Mucosa of rectum (tissue), 2 donors: ENCODE results near the gene PLCD4.

ENCODE experiments used
- H3K27ac ChIP-seq, 2 donors: one replicate each; pipeline ENCODE4 v1.7.0; 2013; ENCODE audit warnings: inconsistent platforms in 2 of 2, low read depth in 2 of 2, low read length in 2 of 2
- H3K27me3 ChIP-seq, 2 donors: one replicate each; pipeline ENCODE4 v1.7.0; 2013; ENCODE audit warnings: low read length in 2 of 2; ENCODE audit not compliant: control insufficient read depth in 2 of 2, insufficient read depth in 2 of 2
- H3K36me3 ChIP-seq, 2 donors: one replicate each; pipeline ENCODE4 v1.7.0; 2013; ENCODE audit warnings: low read length in 2 of 2; ENCODE audit not compliant: control insufficient read depth in 2 of 2, insufficient read depth in 2 of 2
- H3K4me1 ChIP-seq, 2 donors: one replicate each; pipeline ENCODE4 v1.7.0; 2013; ENCODE audit warnings: low read length in 2 of 2, mild to moderate bottlenecking in 1 of 2; ENCODE audit not compliant: control insufficient read depth in 2 of 2, insufficient read depth in 2 of 2
- H3K4me3 ChIP-seq, 2 donors: one replicate each; pipeline ENCODE4 v1.7.0; 2013; ENCODE audit warnings: low read length in 2 of 2
- H3K9ac ChIP-seq, 2 donors: one replicate each; pipeline ENCODE4 v1.7.0; 2013; ENCODE audit warnings: low read length in 2 of 2, low read depth in 1 of 2, mild to moderate bottlenecking in 1 of 2
- H3K9me3 ChIP-seq, 2 donors: one replicate each; pipeline ENCODE4 v1.7.0; 2013; ENCODE audit warnings: low read length in 2 of 2; ENCODE audit not compliant: control insufficient read depth in 2 of 2
- donor health status: healthy.
- donor health status: Normal muscosa, but diverticular disease.

Gene PLCD4

DNA sequence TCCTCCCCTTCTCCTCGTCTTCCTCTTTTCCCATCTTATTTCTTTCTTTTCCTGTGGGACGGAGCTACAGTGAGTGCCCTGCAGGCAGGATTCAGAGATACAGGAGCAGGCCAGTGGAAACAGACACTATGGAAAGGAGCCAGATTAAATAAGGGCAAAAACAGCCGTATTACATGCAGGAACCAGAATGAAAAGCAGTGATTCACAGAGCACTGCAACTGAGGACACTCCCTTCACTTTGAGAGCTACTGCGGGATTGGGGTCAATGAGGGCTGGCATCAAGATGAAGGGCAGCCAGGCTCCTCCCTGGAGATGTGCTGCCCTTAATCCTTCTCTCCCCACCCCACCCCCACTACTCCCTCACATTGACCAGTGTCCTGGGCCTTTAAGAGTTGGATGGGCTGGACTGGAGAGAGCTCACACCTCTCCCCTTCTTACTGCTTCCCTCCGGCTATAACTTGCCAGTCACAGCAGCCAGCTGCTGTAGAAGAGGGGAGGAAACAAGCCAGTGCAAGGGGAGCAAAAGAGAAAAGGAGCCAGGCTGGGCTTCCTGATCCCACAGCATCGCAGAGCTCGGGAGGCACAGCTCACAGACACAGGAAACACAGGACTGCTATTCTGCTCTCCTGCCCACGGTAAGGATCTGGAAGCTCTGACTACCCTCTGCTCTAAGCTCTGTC is at the start of gene PLCD4:
TSS of gene PLCD4 (plus strand) at position 464 of the 680 bp plus-strand sequence. CDS start 7,841 bp downstream, outside the sequence.
- no peak within 1 kb of the TSS for H3K27ac ChIP-seq
- H3K9ac ChIP-seq = no peak within 1 kb of the TSS
- no peaks in the 10 kb centered on the region for H3K36me3 ChIP-seq
- H3K9me3 ChIP-seq = no peaks in the 10 kb centered on the region
- H3K4me1 ChIP-seq = peaks cover 0 to 4% of the 10 kb centered on the region in 2 donors
- no peaks in the 10 kb centered on the region for H3K27me3 ChIP-seq
- peak within 1 kb of the TSS in 1 of 2 donors; percentile 29 for H3K4me3 ChIP-seq

DNA sequence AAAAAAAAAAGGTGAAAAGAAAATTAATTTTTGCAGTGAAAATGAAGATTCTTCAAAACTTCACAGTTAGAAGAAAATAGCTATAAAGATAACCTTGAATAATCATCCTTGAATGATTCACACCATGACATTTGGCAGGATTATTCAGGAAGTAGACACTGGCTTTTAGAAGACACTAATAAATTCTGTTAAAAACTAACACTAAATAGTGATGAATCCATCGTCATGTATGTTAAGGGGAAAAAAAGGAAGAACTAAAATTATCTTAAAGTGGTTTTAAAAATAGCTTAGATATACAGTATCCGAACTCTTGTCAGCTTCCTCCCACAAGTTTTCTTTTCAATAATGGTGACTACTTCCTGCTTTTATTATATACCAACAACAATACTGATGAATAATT is 49.8 kb upstream of the PLCD4 start:
- Histone ChIP-seq H3K4me3 (no peak overlapping the region), H3K9ac (no peak overlapping the region), H3K36me3 (peaks cover 30 to 39% of the 10 kb centered on the region in 2 donors), H3K27me3 (no peaks in the 10 kb centered on the region), H3K27ac (no peak overlapping the region), H3K4me1 (no peaks in the 10 kb centered on the region), H3K9me3 (no peaks in the 10 kb centered on the region)

DNA sequence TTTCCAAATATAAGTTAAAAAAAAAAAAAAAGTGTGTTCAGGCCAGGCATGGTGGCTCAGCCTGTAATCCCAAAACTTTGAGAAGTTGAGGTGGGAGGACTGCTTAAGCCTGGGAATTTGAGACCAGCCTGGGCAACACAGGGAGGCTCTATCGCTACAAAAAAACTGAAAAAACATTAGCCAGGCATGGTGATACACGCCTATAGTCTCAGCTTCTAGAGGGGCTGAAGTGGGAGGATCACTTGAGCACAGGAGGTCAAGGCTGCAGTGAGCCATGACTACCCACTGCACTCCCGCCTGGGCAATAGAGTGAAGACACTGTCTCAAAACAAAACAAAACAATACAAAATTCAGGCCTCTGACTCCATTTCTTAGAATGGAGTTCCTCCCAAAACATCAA is 48.7 kb upstream of the PLCD4 start:
- H3K27ac ChIP-seq = no peak overlapping the region

DNA sequence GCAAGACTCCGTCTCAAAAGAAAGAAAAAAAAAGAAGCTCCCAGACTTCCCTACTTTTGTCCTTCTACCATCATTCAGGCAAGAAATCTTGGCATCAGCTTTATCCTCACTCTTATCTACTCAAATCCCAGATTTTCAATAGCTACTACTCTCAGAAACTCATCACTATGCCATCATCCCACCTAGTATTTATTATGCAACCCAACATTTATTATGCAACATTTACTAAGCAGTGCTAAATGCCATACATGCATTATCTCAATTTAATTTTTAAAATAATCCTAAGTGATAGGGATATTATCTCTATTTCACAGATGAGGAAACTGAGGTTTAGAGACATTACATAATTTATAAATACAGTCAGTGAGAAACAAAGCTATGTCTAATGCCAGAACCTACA is 43.6 kb upstream of the PLCD4 start:
- Histone ChIP-seq H3K36me3 (peaks cover 4 to 24% of the 10 kb centered on the region in 2 donors), H3K27ac (no peak overlapping the region), H3K9ac (no peak overlapping the region), H3K4me1 (peaks cover 8 to 9% of the 10 kb centered on the region in 2 donors), H3K4me3 (no peak overlapping the region), H3K27me3 (no peaks in the 10 kb centered on the region), H3K9me3 (no peaks in the 10 kb centered on the region)

More for the DNA sequence above, 48.7 kb upstream of the PLCD4 start:
- no peaks in the 10 kb centered on the region for H3K9me3 ChIP-seq
- peaks cover 22 to 32% of the 10 kb centered on the region in 2 donors for H3K36me3 ChIP-seq
- no peak overlapping the region for H3K9ac ChIP-seq
- no peaks in the 10 kb centered on the region for H3K4me1 ChIP-seq
- H3K4me3 ChIP-seq = no peak overlapping the region
- H3K27me3 ChIP-seq = no peaks in the 10 kb centered on the region

DNA sequence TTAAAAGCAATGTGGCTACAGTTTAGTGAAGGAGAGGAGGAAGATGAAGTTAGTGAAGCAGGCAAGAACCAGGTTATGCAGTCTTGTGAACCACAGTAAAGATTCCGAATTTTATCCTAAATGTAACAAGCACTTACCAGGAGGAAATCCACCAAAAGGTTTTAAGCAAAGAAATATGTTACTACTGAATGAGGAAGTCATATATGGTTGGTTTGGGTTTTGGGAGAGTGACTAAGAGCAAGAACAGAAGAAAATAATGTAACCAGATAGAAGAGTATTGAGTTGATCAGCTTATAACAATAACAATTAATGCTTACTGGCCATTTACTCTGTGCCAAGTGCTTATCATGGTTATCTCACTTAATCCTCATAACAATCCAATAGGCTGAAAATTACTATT is 41.4 kb upstream of the PLCD4 start:
- H3K4me1 ChIP-seq = peaks cover 23 to 28% of the 10 kb centered on the region in 2 donors
- H3K36me3 ChIP-seq = peaks cover 3 to 9% of the 10 kb centered on the region in 2 donors
- no peaks in the 10 kb centered on the region for H3K27me3 ChIP-seq
- H3K9me3 ChIP-seq = no peaks in the 10 kb centered on the region
- no peak overlapping the region for H3K4me3 ChIP-seq
- H3K27ac ChIP-seq = no peak overlapping the region
- H3K9ac ChIP-seq = peak overlapping the region in 1 of 2 donors; percentile 88

DNA sequence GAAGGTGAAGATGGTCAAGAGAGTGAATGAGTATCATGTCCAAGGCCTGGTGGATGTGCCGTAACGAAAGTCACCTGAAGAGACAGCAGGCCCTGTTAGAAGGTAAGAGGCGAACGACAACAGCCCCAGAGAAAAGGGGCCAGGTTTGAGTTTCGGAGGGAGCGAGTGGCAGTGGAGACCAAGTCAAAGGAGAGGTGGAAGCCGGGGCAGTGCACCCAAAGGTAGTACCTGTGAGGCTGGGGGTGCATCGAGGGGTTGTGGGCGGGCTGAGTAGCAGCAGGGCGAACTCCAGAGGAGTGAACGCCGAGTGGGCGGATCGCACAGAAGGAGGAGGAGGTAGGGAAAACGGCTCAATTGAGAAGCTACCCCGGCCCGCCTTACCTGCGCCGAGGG is 39.9 kb upstream of the PLCD4 start:
- Histone ChIP-seq H3K4me3 (peak overlapping the region; percentile 86 to 94), H3K27me3 (no peaks in the 10 kb centered on the region), H3K27ac (peak overlapping the region; percentile 82 to 96), H3K36me3 (peaks cover 3 to 8% of the 10 kb centered on the region in 2 donors), H3K4me1 (peaks cover 23 to 28% of the 10 kb centered on the region in 2 donors), H3K9me3 (no peaks in the 10 kb centered on the region), H3K9ac (peak overlapping the region; percentile 82 to 88)

DNA sequence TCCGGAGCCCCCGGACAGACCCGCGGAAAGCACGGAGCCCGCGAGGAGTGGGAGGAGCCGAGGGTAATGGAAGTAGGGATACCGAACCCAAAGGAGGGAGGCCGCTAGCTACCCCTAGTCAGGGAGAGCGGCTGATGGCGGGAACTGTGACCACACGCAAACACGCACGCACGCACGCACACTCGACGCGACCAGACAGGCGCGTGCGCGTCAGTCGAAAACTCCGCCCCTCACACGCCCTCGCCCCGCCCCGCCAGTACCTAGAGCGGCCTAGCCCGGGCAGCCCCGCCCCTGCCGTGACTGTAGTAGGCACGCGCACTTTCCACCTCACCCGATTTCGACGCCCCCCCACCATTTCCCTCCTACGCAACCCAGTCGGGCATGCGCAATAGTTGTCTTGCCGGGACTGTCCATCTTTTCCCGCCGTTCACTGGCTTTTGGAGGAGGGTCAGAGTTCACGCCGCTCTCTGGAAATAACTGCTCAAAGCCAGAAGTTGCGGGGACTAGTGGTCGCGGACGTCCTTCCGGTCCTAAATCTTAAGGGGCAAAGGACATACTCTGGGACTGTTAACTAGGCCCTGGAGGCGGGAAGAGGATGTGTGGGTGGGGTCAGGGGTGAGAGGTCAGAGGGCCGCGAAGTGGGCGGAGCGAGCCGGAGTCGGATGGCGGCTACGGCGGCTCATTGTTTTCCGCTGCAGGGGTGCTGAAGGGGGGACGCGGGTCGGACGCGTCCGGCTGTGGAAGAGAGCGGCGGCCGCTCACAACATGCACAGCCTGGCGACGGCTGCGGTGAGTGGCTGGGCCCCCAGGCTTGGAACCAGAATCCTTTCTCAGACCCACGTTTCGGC is 39.3 kb upstream of the PLCD4 start, which contains the start of the genes CNOT9 and USP37:
TSS of gene CNOT9 (plus strand) at position 650 of the 848 bp plus-strand sequence. CDS start at position 766, 116 bp downstream.
TSS of gene USP37 (minus strand) at position 162 of the 848 bp plus-strand sequence. CDS start 9,698 bp downstream, outside the sequence.
- Histone ChIP-seq H3K27me3 (no peaks in the 10 kb centered on the region), H3K4me3 (peak within 1 kb of the TSS; percentile 86 to 94), H3K36me3 (peaks cover 3 to 5% of the 10 kb centered on the region in 2 donors), H3K9ac (peak within 1 kb of the TSS; percentile 88), H3K9me3 (no peaks in the 10 kb centered on the region), H3K4me1 (peaks cover 23 to 28% of the 10 kb centered on the region in 2 donors), H3K27ac (peak within 1 kb of the TSS; percentile 92 to 96)

DNA sequence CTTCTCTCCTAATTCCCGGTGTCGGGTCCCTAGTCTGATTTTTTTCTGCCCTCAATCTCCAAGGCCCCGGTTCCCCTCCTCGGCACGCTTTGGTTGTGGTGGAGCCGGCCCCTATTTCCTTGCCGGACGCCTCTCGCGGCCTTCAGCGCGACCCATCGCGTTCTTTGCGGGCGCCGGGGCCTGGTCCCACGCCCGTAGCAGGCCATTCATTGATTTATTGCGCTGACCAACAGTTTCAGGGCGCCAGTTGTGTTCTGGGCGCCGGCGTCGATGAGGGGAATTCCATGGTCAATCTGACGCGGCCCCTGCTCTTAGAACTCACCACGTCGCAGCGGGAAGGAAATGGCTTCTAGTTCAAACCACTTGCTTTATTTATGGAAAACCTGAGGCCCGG is 38.7 kb upstream of the PLCD4 start:
- Histone ChIP-seq H3K27me3 (no peaks in the 10 kb centered on the region), H3K9ac (peak overlapping the region; percentile 87 to 88), H3K9me3 (no peaks in the 10 kb centered on the region), H3K4me3 (peak overlapping the region; percentile 86 to 91), H3K36me3 (peaks cover 3 to 7% of the 10 kb centered on the region in 2 donors), H3K27ac (peak overlapping the region; percentile 92 to 96), H3K4me1 (peaks cover 23 to 28% of the 10 kb centered on the region in 2 donors)

DNA sequence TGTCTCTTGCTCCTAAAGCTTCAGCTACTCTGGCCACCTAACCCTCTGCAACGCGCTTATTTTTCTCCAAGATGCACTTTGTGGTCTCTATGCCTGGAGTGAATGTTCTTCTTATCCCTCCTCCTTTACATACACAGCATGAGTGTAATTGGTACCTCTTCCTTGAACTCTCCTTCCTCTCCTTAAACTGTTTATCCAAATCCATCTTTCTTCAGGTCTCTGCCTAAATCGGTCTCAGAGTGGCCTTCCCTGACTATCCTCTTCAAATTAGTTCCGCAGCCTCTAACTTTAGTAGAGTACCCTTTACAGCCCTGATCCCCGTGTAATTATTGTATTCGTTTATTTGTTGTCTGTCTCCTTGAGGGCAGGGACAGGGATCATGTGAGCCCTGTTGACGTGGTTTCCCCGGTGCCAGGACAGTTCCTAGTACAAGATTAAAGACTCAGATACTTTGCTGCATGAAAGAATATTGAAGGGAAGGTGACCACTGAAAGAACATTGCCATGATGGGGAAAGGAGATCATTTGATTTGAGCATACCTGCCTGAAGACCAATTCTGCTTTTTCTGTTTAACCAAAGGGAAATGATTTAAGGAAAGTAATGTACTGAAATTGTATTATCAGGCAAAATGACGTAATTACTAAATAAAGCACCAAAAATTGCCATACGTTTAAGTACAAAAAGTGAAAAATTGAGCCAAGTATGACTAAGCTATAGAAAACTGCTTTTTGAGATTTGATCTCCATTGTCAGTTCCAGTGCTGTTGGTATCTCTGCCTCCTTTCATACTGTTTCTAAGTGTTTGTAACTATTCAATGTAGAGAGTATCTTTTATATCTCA is 37.8 kb upstream of the PLCD4 start:
- peak overlapping the region; percentile 86 to 91 for H3K4me3 ChIP-seq
- H3K9ac ChIP-seq = peak overlapping the region; percentile 87 to 88
- H3K27ac ChIP-seq = peak overlapping the region; percentile 92 to 96
- peaks cover 8 to 13% of the 10 kb centered on the region in 2 donors for H3K36me3 ChIP-seq
- H3K27me3 ChIP-seq = no peaks in the 10 kb centered on the region
- no peaks in the 10 kb centered on the region for H3K9me3 ChIP-seq
- peaks cover 23 to 28% of the 10 kb centered on the region in 2 donors for H3K4me1 ChIP-seq
